Skin of body (tissue), 2 donors: ENCODE data around the gene ADGRA1. TPM values are rescaled to one million over a fixed set of nuclear protein-coding genes. Genes with fewer than 3 reads are reported as not detected.
"Not testable (repeated sequence)": the region's sequence is repeated elsewhere in the genome, so short reads cannot be mapped to it uniquely, and the experiment has no call there.

Experiments
- DNase-seq: peaks from one replicate; lab custom pipeline; 2025; lab: John Stamatoyannopoulos, UW
- total RNA-seq: library from RNA; depleted of rRNA; stranded (reverse); fragments of >200 nt; gene quantifications from one replicate; pipeline ENCODE4 v1.2.3, GENCODE V29; 2014

ADGRA1 gene
- total RNA-seq, 1 donor from 2014 or later, result 0.10 TPM

DNA sequence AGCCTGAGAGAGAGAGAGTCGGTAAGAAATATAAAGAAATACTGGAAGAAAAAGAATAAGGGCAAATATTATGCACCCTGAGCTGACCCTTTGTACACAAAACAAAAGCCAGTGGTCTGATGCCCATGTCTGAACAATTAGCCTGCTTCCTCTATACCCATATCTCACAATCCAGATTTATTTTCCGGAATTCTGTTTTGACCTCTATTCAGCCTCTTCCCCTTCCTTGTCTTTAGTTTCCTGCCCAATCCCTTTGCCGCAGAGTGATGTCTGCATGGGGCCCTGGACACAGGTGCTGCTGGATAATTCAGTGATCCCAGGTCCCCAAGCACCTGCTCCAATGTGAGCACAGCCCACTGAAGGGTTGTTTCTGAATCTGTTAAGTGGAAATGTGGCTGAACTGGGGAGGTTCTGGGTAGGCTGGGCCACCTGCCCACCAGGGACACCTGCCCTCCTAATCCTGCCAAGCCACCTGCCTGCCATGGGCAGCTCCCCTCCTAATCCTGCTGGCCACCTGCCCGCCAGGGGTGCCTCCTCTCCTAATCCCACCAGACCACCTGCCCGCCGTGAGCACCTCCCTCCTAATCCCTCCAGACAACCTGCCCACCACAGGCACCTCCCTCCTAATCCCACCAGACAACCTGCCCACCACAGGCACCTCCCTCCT, 23.0 kb downstream of the ADGRA1 start:
- no peak for DNase-seq

DNA sequence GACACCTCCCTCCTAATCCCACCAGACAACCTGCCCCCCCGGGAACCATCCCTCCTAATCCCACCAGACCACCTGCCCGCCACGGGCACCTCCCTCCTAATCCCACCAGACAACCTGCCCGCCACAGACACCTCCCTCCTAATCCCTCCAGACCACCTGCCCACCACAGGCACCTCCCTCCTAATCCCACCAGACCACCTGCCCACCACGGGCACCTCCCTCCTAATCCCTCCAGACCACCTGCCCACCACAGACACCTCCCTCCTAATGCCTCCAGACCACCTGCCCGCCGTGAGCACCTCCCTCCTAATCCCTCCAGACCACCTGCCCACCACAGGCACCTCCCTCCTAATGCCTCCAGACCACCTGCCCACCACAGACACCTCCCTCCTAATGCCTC, 23.9 kb downstream of the ADGRA1 start:
- DNase-seq, result not testable (repeated sequence)

DNA sequence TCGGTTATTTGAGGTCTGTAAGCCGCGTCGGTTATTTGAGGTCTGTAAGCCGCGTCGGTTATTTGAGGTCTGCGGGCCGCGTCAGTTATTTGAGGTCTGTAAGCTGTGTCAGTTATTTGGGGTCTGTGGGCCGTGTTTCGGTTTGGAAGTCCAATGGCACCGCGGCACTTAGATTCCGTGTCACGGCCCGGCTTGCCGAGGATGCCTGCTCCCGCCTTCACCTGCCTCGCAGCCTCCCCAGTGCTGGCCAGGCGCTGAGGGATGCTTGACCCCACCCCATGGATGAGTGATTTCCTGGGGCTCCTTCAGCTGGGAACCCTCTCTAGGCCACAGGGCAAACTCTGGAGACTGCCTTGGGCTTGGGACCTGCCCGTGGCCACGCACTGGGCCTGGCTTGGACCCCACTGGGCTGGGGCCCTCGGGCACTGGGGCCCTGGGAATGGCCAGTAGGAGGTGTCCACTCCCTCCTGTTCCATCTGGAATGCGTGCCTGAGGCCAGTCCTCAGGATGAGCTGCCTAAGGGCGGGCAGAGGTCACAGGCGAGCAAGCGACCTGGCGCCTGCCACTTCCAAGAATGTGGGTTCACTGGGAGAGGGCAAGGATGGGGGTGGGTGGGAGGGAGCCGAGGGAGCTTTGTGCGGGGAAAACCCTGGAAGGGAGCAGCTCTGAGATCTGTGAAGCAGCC, 25.6 kb downstream of the ADGRA1 start:
- DNase-seq, result no peak

DNA sequence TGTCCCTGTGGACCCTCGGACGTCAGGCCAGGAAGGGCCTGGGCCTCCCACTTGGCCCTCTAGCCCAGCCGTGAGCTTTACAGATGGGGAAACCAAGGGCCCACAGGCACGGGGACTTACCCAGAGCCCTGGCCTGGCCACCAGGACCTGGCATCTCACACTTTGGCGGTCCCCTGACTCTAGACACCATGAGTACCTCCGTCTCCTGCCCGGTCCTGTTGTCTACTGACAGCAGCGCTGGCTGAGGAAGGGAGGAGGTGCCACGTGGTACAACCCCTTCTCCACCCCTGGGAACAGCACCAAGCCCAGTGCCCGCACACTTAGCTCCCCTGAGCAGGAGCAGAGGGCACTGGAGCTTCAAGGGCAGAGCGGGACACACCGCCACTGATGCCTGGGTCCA, 26.1 kb downstream of the ADGRA1 start:
- DNase-seq, result no peak

DNA sequence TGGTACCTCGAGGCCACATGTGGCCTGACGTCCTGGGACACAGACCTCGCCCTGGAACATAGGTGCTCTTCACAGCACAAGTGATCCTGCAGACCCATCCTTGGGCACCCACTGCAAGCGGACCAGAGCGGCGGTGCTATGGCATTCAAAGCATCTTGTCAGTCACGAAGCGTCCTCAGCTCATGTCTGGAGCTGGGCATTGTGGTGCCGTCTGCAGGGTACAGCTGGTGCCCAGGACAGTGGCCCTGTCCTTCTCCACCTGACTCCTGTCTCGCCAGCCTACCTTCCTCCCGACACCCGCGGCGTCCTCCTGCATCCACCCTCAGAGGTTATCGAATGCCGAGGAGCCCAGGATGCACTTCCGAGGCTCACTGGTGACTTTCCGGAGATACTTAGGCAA, 26.5 kb downstream of the ADGRA1 start:
- DNase-seq, result no peak

DNA sequence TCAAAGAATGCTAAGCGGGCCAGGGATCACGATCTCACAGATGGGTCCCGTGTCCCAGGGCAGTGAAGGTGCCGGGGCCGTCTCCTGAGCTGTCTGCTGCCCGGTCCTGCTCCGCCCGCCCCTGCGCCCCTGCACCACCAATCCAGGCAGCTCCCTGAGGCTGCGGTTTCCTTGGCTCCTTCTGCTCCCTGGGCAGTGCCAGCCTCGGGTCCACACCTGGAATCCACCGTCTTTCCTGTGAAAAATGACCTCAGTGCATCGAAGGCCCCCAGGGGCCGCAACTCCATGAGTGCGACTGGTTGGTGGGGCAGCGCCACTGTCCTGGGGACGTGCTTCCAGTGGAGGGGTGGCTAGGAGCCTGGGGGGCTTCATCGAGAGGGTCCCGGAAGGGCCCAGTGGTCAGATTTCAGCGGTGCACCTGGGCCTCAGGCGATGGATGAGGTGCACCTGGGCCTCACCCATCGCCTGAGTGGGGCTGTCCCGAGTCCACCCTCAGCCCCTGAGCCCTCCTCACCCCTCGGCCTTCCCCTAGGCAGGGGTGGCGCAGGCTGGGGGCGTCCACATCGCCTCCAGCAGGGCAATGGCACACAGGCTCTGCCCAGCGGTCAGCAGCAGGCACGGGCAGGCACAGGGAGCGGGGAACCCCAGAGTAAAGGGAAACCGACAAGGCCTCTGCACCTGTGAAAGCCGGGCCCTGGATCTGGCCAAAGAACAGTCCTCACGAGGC, 27.2 kb downstream of the ADGRA1 start:
- no peak for DNase-seq

DNA sequence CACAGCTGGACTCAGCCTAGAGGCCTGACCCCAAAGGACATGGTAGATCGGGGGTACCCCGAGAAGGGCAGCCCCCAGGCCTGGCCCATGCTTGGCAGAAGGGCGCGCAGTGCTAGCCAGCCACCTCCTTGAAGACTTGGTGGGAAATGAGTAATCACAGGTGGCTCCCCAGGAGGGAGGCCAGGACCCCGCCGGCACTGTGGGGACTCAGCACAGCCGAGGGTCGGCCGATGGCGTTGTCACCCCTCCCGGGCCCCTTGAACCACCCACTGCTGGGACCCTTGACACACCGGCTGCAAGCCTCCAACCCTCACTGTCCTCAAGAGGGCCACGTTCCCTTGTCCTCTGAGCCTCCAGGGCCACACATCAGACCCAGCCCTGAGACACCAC, 27.7 kb downstream of the ADGRA1 start:
- no peak for DNase-seq

DNA sequence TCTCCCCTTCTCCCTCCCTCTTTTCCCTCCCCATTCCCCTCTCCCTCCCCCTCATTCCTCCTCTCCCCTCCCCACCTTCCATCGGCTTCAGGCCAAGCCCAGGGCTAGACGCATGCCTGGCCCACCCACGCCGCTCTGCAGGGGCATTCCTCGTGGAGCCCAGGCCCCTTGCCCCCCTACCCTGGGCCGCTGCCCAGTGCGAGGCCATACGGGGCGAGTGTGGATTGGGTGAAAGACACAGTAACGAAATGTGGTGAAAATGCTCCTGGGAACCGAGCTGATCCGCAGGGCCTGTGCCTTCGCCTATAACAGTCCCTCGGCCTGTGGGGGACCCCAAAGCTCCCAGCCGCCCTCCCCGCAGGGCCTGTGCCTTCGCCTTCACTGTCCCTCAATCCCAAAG, 28.3 kb downstream of the ADGRA1 start:
- DNase-seq, result no peak

DNA sequence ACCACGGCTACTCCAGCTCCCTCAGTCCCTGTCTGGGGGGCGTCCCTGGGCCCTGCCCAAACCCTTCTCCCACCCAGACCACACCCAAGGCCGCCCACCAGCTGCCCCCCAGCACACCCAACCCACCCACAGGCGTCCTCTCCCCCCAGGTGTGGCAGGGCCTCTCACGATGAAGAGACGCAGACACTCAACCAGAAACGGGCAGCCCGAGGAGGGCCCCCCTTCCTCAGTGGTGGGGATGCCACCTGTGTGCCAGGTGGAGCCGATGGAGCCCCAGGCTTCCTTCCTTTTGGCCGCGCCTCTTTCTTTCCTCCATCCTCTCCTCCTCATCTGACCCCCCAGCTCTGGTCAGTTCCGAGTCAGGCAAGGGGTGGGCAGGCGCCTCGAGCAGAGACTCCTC, 28.7 kb downstream of the ADGRA1 start:
- DNase-seq, result no peak

DNA sequence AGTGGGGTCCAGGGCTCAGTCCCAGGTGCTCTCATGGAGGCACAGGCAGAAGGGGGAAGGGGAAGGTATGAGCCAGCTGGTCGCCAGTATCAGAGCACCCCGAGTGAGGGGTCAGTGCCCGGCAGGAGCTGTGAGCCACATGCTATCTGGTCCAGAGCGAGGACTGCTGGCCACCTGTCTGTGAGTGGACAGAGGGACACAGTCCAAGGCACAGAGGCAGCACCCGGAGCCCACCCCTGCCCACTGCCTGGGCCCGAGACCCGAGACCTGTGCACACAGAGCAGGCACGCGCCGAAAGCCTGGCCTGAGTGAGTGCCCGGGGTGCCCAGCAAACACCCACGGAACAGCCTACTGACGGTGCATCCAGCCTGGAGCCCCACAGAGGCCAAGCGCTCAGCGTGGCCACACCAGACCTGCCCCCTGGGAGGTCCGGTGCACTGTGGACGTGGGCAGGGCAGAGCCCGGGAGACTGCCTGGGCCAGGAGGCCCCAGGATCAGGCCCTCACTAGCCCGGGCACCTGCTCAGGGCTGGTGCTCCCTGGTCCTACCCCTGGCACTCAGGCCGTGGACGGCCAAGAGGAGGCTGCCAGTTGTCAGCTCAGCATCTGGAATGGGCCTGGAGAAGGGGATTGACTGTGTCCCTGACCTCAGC, 29.4 kb downstream of the ADGRA1 start:
- no peak for DNase-seq

DNA sequence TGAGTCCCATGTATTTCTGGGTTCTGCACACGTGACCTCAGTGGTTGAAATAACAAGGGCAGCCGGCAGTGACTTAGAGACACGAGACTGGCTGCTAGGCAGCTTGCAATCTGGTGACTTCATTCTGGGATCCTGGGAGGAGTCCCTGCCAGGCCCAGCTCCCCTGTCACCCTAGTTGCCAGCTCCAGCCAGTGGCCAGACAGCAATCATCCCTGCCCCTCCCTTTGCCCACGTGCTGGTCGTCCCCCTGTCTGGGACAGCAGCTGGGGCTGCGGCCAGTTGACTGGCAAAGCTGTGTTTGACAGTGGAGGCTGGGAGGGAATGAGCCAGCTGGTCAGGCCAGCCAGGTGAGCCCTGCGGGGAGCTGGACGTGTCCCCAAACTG, 30.0 kb downstream of the ADGRA1 start:
- DNase-seq, result no peak

DNA sequence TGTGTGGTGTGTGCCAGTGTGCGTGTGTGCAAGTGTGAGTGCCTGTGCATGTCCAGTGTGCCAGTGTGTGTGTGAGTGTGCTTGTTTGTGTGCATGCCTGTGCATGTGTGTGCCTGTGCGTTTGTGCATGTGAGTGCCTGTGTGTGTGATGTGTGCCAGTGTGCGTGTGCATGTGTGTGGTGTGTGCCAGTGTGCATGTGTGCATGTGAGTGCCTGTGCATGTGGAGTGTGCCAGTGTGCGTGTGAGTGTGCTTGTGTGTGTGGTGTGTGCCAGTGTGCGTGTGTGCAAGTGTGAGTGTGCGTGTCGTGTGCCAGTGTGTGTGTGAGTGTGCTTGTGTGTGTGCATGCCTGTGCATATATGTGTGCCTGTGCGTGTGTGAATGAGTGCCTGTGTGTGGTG, 33.8 kb downstream of the ADGRA1 start:
- no peak for DNase-seq

DNA sequence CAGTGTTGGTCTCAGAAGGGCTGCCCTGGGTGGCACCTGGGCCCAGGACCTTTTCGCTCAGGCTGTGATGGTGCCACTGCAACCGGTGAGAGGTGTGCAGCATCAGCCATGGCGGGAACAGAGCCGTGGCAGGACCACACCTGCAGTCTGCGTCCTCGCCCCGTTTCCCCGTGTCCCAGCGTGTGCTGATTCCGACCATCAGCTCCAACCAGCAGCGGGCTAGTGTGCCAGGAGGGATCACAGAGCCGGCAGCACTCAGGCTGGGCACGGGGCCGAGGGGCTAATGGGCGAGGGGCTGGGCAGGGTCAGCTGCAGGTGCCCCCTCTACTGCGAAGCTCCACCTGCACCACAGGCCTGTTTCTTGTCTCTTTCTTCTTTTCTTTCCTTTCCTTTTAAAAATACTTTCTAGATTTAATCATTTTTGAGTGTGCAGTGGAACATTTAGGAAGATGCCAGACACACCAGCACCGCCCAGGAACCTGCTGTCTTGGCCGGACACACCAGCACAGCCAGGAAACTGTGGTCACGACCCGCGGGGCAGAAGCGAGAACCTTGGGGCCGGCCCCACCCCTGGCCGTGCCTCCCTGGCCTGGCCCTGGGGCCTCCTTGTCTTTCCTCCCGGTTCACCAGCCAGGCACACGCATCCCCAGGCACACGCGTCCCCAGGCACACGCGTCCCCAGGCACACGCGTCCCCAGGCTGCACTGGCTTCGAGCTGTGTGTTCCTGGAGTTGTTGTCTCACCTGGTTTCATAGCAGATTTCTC, 34.6 kb downstream of the ADGRA1 start:
- no peak for DNase-seq

DNA sequence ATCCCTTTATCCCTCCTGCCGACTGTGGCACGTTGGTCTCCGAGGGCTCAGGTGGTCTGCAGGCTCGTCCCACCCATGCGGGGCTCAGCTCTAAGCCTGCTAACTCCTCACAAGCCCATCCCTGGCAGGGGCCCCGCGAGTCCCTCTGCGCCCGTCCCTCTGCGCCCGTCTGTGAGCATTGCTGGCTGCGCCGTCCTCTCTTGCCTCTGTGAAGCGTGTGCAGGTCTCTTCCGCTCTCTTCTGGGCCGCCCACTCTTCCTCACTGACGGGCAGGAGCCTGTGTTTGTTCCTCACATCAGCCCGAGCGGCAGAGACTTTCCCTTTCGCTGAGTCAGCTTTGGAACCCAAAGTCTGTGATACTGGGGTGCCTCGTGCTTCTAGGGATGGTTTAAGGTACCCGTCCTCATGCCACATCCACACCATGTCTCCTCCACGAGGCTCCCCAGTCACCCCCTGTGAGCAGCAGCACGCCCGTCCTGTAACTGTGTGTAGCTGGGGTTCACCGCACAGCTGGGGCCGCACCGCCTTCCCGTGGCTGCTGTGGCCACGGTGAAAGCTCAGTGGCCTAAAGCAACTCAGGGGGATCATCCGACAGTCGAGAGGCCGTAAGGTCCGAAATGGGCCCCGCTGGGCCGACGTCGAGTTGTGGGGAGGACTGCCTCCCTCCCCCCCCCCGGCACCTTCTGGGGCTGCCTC, 35.5 kb downstream of the ADGRA1 start:
- no peak for DNase-seq

DNA sequence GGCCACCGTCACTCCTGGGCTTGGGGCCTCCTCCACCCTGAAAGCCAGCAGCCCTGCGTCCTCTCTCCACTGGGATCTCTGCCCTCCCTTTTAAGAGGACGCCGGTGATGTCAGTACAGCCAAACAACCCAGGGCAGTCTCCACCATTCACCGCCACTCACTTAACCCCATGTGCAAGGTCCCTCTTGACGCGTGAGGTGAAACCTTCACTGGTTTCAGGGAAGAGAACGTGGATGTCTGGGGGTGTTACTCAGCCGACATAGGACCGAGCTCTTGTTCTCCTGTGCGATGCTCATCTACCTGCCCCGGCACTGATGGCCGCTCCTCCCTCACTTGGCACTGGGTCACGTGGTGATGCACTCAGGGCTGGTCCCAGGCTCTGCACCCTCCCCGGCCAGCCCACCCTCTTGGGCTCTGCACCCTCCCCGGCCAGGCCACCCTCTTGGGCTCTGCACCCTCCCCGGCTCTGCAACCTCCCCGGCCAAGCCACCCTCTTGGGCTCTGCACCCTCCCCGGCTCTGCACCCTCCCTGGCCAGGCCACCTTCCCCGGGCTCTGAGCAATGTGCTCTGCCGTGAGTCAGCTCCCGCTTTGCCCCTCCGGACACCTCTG, 36.1 kb downstream of the ADGRA1 start:
- no peak for DNase-seq

DNA sequence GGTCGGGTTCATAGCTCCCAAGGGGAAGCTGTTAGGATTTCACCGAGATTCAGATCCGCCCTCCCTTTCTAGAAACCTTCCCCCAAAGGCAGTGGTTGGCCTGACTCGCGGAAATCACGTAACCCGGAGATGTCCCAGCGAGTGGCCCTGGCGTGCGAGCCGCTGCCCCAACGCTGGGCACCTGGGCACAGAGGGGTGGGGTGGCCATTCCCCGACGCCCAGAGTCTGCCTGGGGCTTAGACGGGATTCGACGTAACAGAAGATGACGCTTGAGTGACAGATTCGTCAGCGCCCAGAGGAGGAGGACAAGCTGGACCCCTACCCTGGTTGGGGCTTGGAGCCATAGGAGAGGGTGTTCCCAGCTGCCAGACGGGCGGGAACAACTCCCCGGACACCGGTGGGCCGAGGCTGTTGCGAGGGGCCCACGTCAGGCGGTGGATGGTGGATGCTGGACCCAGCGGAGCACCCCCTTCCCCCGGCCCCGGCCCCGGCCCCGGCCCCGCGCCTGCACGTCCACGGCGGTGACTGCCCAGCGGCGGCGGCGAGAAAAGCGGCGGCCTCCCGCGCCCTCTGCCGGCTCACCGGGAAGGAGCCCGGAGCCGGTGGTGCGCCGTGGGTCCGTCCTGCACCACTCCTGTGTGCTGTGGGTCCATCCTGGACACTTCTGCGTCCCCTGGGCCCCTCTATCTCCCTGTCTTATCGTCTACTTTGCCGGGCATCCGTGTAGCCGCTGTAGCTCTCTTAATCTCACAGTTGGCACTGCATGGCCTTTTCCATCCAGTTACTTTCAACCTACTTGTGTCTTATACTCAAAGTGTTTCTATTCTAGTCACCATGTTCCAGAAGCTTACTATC, 36.9 kb downstream of the ADGRA1 start:
- DNase-seq, result no peak

DNA sequence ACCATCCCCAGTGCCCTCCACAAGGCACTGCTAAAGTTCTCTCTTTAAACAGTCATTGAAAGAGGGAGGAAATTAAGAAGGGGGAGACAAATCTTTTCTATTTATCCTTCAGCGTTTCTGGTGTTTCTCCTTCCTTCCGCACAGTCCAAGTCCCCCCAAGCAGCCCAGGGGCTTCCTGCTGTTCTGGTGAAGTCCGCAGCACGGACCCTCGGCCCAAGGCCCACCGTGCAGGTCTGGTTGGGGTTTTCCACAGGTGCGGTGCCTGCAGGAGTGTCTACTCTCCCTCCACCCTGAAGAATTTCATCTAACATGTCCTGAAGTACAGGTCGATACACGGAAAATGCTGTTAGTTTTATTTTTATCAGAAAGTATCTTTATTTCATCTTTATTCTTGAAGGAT, 38.2 kb downstream of the ADGRA1 start:
- no peak for DNase-seq

DNA sequence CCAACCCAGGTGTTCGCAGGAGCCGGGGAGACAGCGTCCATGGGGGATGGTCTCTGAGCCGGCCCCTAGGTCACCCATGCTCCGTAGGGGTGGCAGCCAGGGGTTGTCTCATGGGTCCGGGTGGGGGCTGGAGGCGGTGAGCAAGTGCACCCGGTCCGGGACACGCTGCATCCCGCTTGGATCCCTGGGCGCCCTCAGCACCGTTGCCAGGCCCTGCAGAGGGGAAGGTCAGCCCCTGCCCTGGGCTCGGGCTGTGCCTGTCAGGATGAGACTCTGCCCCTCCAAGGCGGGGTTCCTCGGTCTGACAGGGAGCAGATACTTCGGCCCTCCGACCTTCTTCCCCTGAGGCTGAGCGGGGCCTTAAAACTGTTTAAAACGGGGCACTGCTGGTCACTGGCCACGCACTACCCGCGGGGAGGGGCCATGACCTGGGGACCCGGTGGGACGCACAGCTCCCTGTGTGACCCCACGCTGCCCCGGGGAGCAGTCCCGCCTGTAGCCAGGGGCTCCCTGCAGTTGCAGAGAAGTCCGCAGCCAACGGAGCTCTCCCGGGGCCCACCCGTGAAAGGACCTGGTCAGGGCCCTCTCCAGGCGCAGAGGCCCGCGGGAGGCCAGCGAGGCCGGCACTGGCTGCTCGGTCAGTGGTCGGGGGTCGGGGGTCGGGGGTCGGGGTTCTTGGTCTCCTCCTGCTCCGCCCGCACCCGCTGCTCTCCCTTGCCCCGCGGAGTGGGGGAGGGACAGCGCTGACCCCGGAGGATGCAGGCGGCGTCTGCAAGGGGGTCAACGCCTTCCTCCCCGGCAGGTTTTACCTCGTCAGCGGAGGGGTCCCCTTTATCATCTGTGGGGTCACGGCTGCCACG, 38.9 kb downstream of the ADGRA1 start:
- no peak for DNase-seq
